Heart left ventricle (tissue), 13 donors: ENCODE results near the gene KRT38.
"Not testable (repeated sequence)": the region's sequence is repeated elsewhere in the genome, so short reads cannot be mapped to it uniquely, and the experiment has no call there.

ENCODE experiments used
- CTCF ChIP-seq, 12 donors: fragments of 200-600 bp; sonication (generic) in 4 of 12; IDR thresholded peaks; one replicate each; pipeline versions ENCODE4 v1.5.0 to v1.8.0; 2018 to 2022; ENCODE audit warnings: antibody characterized with exemption in 12 of 12, mild to moderate bottlenecking in 5 of 12
- POLR2A ChIP-seq, 2 donors: fragments of 450-650 bp; IDR thresholded peaks; one replicate each; pipeline ENCODE4 v1.6.1; 2017; ENCODE audit warnings: antibody characterized with exemption in 2 of 2, mild to moderate bottlenecking in 2 of 2, moderate library complexity in 2 of 2
- donor health status: ischemic (EF 13 %, LVEDD 7.1; RV severe dilation, severe dysfunction).
- donor health status: DM: no; HTN: yes; CAD: no.
- donor health status: DM: no; HTN: no; CAD: no.
- donor health status: ischemic (EF 25% LVEDD 6.9; RV normal size, moderate dysfunction).
- donor health status: ischemic (EF 25% LVEDD 5.7; RV mildly dilated, moderate dysfunction).
- donor health status: ischemic (EF 35%, LVEDD 5.7; RV mildly dilated, moderate dysfunction).
- donor health status: nonischemic (EF 11% LVEDD 7.7; RV severe dilation, severe dysfunction).
- donor health status: DM: yes; HTN: yes; CAD: no.
- donor health status: PGD.
- donor health status: ischemic (EF 29% LVEDD 5.4; RV normal size, mild dysfunction).
- donor health status: nonischemic (EF 23%, LVEDD 6.1; RV moderate dilation, normal function).

GRCh38 chr17:41422586-41422985 is 18.2 kb downstream of the KRT38 start:
- not testable (repeated sequence) for TF ChIP-seq POLR2A, CTCF (IDR thresholded peaks at IDR 0.05)
